Brain microvascular endothelial cell (primary cell): Measurements from ENCODE around the gene CIRBP.

Experiments used
- DNase-seq: peaks from one replicate; pipeline ENCODE4 v3.0.0-alpha.2; 2020
- H3K27ac ChIP-seq: fragments of 250-450 bp; sonication (Bioruptor Pico); 2 replicates; pipeline ENCODE4 v1.5.1; 2020; ENCODE audit warnings: mild to moderate bottlenecking, moderate library complexity
- H3K27me3 ChIP-seq: fragments of 250-450 bp; sonication (Bioruptor Pico); replicated peaks from 2 replicates; pipeline ENCODE4 v1.5.1; 2020; ENCODE audit warnings: mild to moderate bottlenecking
- H3K36me3 ChIP-seq: fragments of 250-450 bp; sonication (Bioruptor Pico); replicated peaks from 2 replicates; pipeline ENCODE4 v1.5.1; 2020; ENCODE audit warnings: mild to moderate bottlenecking
- H3K4me3 ChIP-seq: 2 replicates; pipeline ENCODE4 v1.5.1; 2011; ENCODE audit warnings: low read depth, mild to moderate bottlenecking, control low read depth, low read length, moderate library complexity
- CTCF ChIP-seq: IDR thresholded peaks from 2 replicates; pipeline ENCODE4 v1.5.1; 2011; ENCODE audit warnings: low read depth, mild to moderate bottlenecking, moderate library complexity, low read length, control low read depth, inconsistent platforms; ENCODE audit errors: missing control alignments
- in situ Hi-C: cut with HindIII; loops from 2 replicates; pipeline ENCODE4 v1.10.0; 2017; ENCODE audit warnings: low sequenced_read_pairs, low pct_ligation_motif_present

The CIRBP gene

DNA sequence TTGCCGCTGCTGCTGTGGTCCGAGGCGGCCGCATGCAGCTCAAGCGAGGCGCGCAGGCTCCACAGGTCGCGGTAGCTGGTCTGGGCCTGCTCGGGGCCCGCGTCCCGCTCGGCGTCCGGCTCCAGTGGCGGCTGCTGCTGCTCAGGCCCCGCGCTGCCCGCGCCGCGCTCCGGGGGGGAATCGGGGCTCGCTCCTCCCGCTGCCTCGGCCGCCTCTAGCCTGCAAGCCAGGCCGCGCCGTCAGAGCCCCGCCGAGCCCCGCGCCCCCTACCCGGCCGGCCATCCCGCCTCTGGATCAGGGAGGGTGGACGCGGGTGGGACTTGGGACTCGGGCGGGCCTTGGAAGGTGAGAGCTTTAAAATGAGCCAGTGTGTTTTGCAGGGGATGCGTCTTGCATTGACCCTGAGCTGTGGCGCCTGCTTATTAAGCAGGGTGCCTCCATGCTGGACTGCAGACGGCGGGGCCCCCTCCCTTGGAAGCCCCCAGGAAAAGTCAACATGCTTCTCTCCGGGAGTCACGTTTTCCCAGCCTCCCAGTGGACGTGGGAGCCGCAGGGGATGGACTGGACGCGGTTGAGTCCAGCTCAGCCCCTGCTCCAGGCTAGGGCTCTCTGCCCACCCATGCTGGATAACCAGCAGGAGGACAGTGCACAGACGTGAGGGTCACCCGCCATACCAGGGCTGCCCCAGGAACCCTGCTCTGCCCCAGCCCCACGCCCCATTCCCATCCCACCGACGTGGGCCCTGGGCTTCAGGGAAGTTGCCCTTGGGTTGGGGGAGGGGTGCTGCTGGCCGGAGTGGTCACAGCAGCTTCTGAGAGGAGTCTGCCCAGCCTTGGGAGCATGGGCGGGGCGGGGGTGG is 39.0 kb upstream of the CIRBP start:
- DNase-seq = no peak
- Histone ChIP-seq H3K36me3 (peaks cover 38% of the 10 kb centered on the region), H3K27me3 (no peaks in the 10 kb centered on the region), H3K27ac (no peak overlapping the region), H3K4me3 (no peak overlapping the region)
- in situ Hi-C loops = loop anchor here (25.0 kb wide), 1 partner anchor 118 kb away; the partner anchor contains the start of gene GPX4
- no peak for TF ChIP-seq CTCF

GRCh38 chr19:1230783-1231489 is 38.2 kb upstream of the CIRBP start:
- H3K36me3 ChIP-seq = peaks cover 44% of the 10 kb centered on the region

DNA sequence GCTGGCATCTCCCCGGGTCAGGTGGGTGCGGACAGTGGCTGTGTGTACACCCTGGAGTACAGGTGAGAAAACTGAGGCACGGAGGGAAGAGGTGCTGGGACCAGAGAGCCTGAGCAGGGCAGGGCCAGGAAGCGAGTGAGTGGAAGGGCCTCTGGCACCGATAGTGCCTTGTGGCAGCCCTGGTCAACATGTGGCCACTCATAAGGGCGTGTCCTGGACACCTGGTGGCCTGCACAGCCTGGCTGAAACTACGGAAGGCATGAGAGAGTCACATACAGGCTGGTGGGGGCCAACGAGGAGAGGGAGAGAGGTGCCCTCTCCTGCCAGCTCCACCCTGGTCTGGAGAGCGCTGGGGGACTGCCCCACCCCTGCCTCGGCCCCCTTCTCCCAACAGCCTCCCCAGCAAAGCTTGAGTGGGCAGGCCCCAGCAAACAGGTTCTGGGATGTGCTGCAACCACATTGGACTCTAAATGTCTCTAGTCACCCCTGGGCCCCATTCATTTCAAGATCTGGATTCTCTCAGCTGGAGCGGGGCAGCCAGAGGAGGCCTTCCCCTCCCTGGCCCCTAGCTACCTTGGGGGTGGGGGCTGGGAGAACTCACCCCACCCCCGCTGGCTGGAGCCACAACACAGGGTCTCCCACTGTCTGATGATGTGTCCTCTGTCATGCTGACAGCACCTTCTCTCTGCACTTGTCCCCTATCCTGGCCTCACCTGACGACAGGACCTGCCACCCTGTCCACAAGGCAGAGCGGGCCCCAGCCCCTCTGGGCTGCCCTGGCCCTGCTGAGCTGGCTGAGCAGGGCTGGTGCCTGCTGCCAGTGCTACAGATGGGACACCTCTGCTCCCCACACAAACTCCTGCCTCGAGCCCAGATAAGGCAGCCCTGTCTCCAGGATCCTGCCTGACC is 37.1 kb upstream of the CIRBP start:
- H3K27me3 ChIP-seq = no peaks in the 10 kb centered on the region
- no peak overlapping the region for H3K4me3 ChIP-seq
- in situ Hi-C loops = loop anchor here (25.0 kb wide), 1 partner anchor 120 kb away; the partner anchor contains the start of gene GPX4
- no peak for TF ChIP-seq CTCF
- no peak overlapping the region for H3K27ac ChIP-seq
- H3K36me3 ChIP-seq = peaks cover 40% of the 10 kb centered on the region
- DNase-seq = no peak

More at GRCh38 chr19:1230783-1231489, 38.2 kb upstream of the CIRBP start:
- Histone ChIP-seq H3K27ac (no peak overlapping the region), H3K4me3 (no peak overlapping the region), H3K27me3 (no peaks in the 10 kb centered on the region)
- TF ChIP-seq CTCF = no peak
- DNase-seq = no peak
- in situ Hi-C loops = loop anchor here (25.0 kb wide), 1 partner anchor 119 kb away; the partner anchor contains the start of gene GPX4

- in situ Hi-C loops = loop anchor here (25.0 kb wide), 1 partner anchor 120 kb away; the partner anchor contains the start of gene GPX4
- Histone ChIP-seq H3K36me3 (peaks cover 33% of the 10 kb centered on the region), H3K27me3 (no peaks in the 10 kb centered on the region), H3K4me3 (no peak overlapping the region), H3K27ac (no peak overlapping the region)
- TF ChIP-seq CTCF = no peak
- peak; percentile 55 for DNase-seq
Measured at GRCh38 chr19:1232652-1233072, 36.5 kb upstream of the CIRBP start.

- no peak for TF ChIP-seq CTCF
- H3K36me3 ChIP-seq = peaks cover 30% of the 10 kb centered on the region
Measured at GRCh38 chr19:1233115-1233667, 35.9 kb upstream of the CIRBP start.

More at GRCh38 chr19:1233115-1233667, 35.9 kb upstream of the CIRBP start:
- no peaks in the 10 kb centered on the region for H3K27me3 ChIP-seq
- H3K27ac ChIP-seq = no peak overlapping the region
- DNase-seq = no peak
- in situ Hi-C loops = loop anchor here (25.0 kb wide), 1 partner anchor 121 kb away; the partner anchor contains the start of gene GPX4
- H3K4me3 ChIP-seq = no peak overlapping the region
